K562 (cell line): ENCODE measurements around the gene NMT2. TPM values are rescaled to one million over a fixed set of nuclear protein-coding genes. Genes with fewer than 3 reads are reported as not detected.

Source experiments
- ATAC-seq: fragments of 200-7000 bp; cut with Tn5 transposase; 3 replicates; pipeline ENCODE4 v1.9.1; 2020; ENCODE audit warnings: moderate library complexity
- BruUV-seq: library from RNA; stranded (reverse); fragments of 400-500 nt; replicated peaks from 2 replicates; lab custom pipeline; 2021; lab: Mats Ljungman, UMichigan
- CTCF ChIA-PET: fragments of 300-600 bp; formaldehyde crosslinking; extraction: SDS; loops from one replicate; lab custom pipeline; 2021; ENCODE audit warnings: low intra/inter-chr PET ratio; lab: Yijun Ruan, JAX
- POLR2A ChIA-PET: fragments of 300-600, 350-650 bp; sonication (Branson Sonifier 250); formaldehyde crosslinking; extraction: SDS; loops from one replicate; lab custom pipeline; 2021; ENCODE audit warnings: antibody characterized with exemption, inconsistent platforms; lab: Yijun Ruan, JAX
- DNase-seq, 4 experiments: peaks; one replicate each; pipeline versions ENCODE4 v3.0.0 to v3.0.0-alpha.2; 2011 to 2018; ENCODE audit warnings: low spot score in 3 of 4, mixed read lengths in 3 of 4; ENCODE audit errors: extremely low read depth in 1 of 4
- FAIRE-seq: peaks from 2 replicates; lab custom pipeline; 2011; peaks lifted over from hg19 to GRCh38; lab: Jason Lieb, UNC
- H2AFZ ChIP-seq: 2 replicates; pipeline ENCODE4 v1.6.0; 2011; ENCODE audit warnings: low read depth, low read length, control low read depth, inconsistent platforms
- H3K27ac ChIP-seq: fragments of 200-600 bp; 3 replicates; pipeline ENCODE4 v1.8.0; 2011; ENCODE audit warnings: low read depth, mild to moderate bottlenecking, control low read depth, inconsistent platforms, low read length, moderate library complexity, mixed read lengths; ENCODE audit errors: extremely low read depth
- H3K27me3 ChIP-seq, 2 experiments: fragments of 300-600 bp in 1 of 2; 2 replicates in 1 of 2; 3 replicates in 1 of 2; pipeline versions ENCODE4 v1.6.0 to v1.8.0; 2011; ENCODE audit warnings: inconsistent platforms in 2 of 2, low read length in 2 of 2, mild to moderate bottlenecking in 1 of 2, mixed read lengths in 1 of 2, moderate library complexity in 1 of 2; ENCODE audit not compliant: control insufficient read depth in 2 of 2, insufficient read depth in 2 of 2
- H3K36me3 ChIP-seq: fragments of 300-600 bp; 3 replicates; pipeline ENCODE4 v1.8.0; 2011; ENCODE audit warnings: mild to moderate bottlenecking, low read length, inconsistent platforms; ENCODE audit not compliant: control insufficient read depth, insufficient read depth
- H3K4me1 ChIP-seq, 2 experiments: fragments of 200-600 bp in 1 of 2; replicated peaks in 1 of 2; 2 replicates in 1 of 2; 3 replicates in 1 of 2; pipeline versions ENCODE4 v1.5.1 to v1.8.0; 2011; ENCODE audit warnings: inconsistent platforms in 2 of 2, low read length in 2 of 2, mild to moderate bottlenecking in 1 of 2, mixed read lengths in 1 of 2, moderate library complexity in 1 of 2; ENCODE audit not compliant: control insufficient read depth in 2 of 2, insufficient read depth in 2 of 2
- H3K4me2 ChIP-seq: 2 replicates; pipeline ENCODE4 v1.6.1; 2011; ENCODE audit warnings: low read length, control low read depth, inconsistent platforms, mixed read lengths; ENCODE audit not compliant: insufficient read depth
- H3K4me3 ChIP-seq: fragments of 200-600 bp; sonication (generic), shearing (Covaris generic); 2 replicates; pipeline ENCODE4 v1.5.1; 2016; ENCODE audit warnings: control low read depth, inconsistent platforms
- H3K79me2 ChIP-seq: fragments of 200-600 bp; 3 replicates; pipeline ENCODE4 v1.8.0; 2011; ENCODE audit warnings: low read length, inconsistent platforms; ENCODE audit not compliant: control insufficient read depth, insufficient read depth
- H3K9ac ChIP-seq, 2 experiments: 2 replicates each; pipeline versions ENCODE4 v1.6.0 to v1.6.1; 2011; ENCODE audit warnings: low read depth in 2 of 2, low read length in 2 of 2, control low read depth in 1 of 2, inconsistent platforms in 1 of 2, mild to moderate bottlenecking in 1 of 2, mixed read lengths in 1 of 2; ENCODE audit not compliant: insufficient read depth in 1 of 2
- H3K9me1 ChIP-seq: one replicate; pipeline ENCODE4 v1.6.0; 2011; ENCODE audit warnings: inconsistent platforms, mild to moderate bottlenecking, low read length, moderate library complexity; ENCODE audit not compliant: control insufficient read depth, insufficient read depth
- H3K9me3 ChIP-seq: replicated peaks from 2 replicates; pipeline ENCODE4 v1.5.1; 2011; ENCODE audit warnings: low read depth, low read length, inconsistent platforms; ENCODE audit not compliant: control insufficient read depth, insufficient read depth
- H4K20me1 ChIP-seq: replicated peaks from 2 replicates; pipeline ENCODE4 v1.6.1; 2011; ENCODE audit warnings: low read length, inconsistent platforms, mixed read lengths; ENCODE audit not compliant: control insufficient read depth, insufficient read depth
- BRF2 ChIP-seq: IDR thresholded peaks from 3 replicates; pipeline ENCODE4 v1.6.1; 2011; ENCODE audit warnings: borderline replicate concordance, mild to moderate bottlenecking; ENCODE audit not compliant: insufficient read length, insufficient read depth
- HNRNPK ChIP-seq: fragments of 200-400 bp; formaldehyde crosslinking; IDR thresholded peaks from one replicate; pipeline ENCODE4 v1.6.1; 2018; ENCODE audit warnings: mild to moderate bottlenecking, low read depth, low read length; ENCODE audit not compliant: poor library complexity, severe bottlenecking
- KLF13 ChIP-seq: fragments of 450-650 bp; IDR thresholded peaks from 2 replicates; pipeline ENCODE4 v1.6.1; 2016; ENCODE audit warnings: missing genetic modification characterization, low read depth, mild to moderate bottlenecking, missing compliant biosample characterization, moderate library complexity, borderline replicate concordance
- NELFE ChIP-seq: IDR thresholded peaks from 2 replicates; pipeline ENCODE4 v1.6.1; 2011; ENCODE audit warnings: mild to moderate bottlenecking; ENCODE audit not compliant: insufficient read depth, insufficient read length
- PURB ChIP-seq: sonication (generic); formaldehyde crosslinking; IDR thresholded peaks from 2 replicates; pipeline ENCODE4 v1.9.0; 2021; ENCODE audit warnings: low read depth, mild to moderate bottlenecking, missing genetic modification reagents
- RBM15 ChIP-seq: fragments of 200-400 bp; formaldehyde crosslinking; IDR thresholded peaks from 2 replicates; pipeline ENCODE4 v1.6.1; 2018; ENCODE audit warnings: mild to moderate bottlenecking, low read length, moderate library complexity; ENCODE audit not compliant: insufficient read depth
- SUPT5H ChIP-seq: fragments of 450-650 bp; IDR thresholded peaks from 2 replicates; pipeline ENCODE4 v1.6.1; 2016
- TAF15 ChIP-seq: fragments of 200-400 bp; formaldehyde crosslinking; IDR thresholded peaks from 2 replicates; pipeline ENCODE4 v1.6.1; 2017; ENCODE audit warnings: mild to moderate bottlenecking, low read depth, low read length, moderate library complexity
- ZNF146 ChIP-seq: IDR thresholded peaks from one replicate; pipeline ENCODE4 v1.6.1; 2018; ENCODE audit warnings: missing compliant biosample characterization; ENCODE audit not compliant: unreplicated experiment
- ZNF717 ChIP-seq: fragments of 250-450 bp; sonication (Bioruptor Pico); IDR thresholded peaks from 2 replicates; pipeline ENCODE4 v1.5.0; 2021
- WGBS: fragments of 100-300 bp; shearing (Covaris generic); methylation state at CpG from one replicate; pipeline ENCODE4 v1.1.6; 2016; ENCODE audit warnings: low coverage, mixed read lengths; ENCODE audit not compliant: insufficient coverage; ENCODE audit errors: missing lambda C conversion rate; 5-methylcytosine and 5-hydroxymethylcytosine counted together
- in situ Hi-C: fragments of 300-500 bp; cut with MboI; formaldehyde crosslinking; loops from 4 replicates; pipeline ENCODE4 v1.15.0; 2018; ENCODE audit warnings: inconsistent platforms, mixed read lengths
- intact Hi-C: fragments of 100-400 bp; cut with micrococcal nuclease; formaldehyde crosslinking; loops from 2 replicates; pipeline ENCODE4 v1.14.2; 2022
- polyA plus RNA-seq, 8 experiments: library from polyadenylated mRNA; depleted of rRNA in 4 of 8; stranded (reverse) in 5 of 8; unstranded in 3 of 8; fragments of >200 nt; fragmentation: Nextera tagmentation in 2 of 8; fragmentation: Illumina TruSeq in 1 of 8; extraction: Ambion mirVana in 2 of 8; extraction: Trizol in 1 of 8; gene quantifications; 2 replicates each; pipeline versions ENCODE4 v1.2.1 to v1.2.3, GENCODE V29; 2011 to 2014; ENCODE audit warnings: inconsistent platforms in 1 of 8, missing spikeins in 1 of 8
- total RNA-seq, 7 experiments: library from RNA; depleted of rRNA in 6 of 7; stranded (reverse); fragments of >200 nt in 6 of 7; fragmentation: Illumina TruSeq in 2 of 7; extraction: Trizol in 2 of 7; gene quantifications; 2 replicates each; pipeline versions ENCODE4 v1.2.1 to v1.2.3, GENCODE V29; 2011 to 2021; ENCODE audit warnings: low replicate concordance in 1 of 7
- TF ChIP-seq, protein P1 (sequence below): fragments of 250-450 bp; sonication (Bioruptor Pico); IDR thresholded peaks from 2 replicates; pipeline ENCODE4 v1.8.0; 2021; ENCODE audit warnings: moderate library complexity, mild to moderate bottlenecking, inconsistent platforms
- TF ChIP-seq, protein P2 (sequence below): sonication (generic); formaldehyde crosslinking; IDR thresholded peaks from 2 replicates; pipeline ENCODE4 v1.8.0; 2023; ENCODE audit warnings: mild to moderate bottlenecking, missing genetic modification reagents

NMT2 gene
- total and polyA plus RNA-seq, 9 of the 15 experiments (the other 6 are each of a cell fraction or from before 2014, with no cell fraction given): 5.2 to 15.9 (median 10.8) TPM

DNA sequence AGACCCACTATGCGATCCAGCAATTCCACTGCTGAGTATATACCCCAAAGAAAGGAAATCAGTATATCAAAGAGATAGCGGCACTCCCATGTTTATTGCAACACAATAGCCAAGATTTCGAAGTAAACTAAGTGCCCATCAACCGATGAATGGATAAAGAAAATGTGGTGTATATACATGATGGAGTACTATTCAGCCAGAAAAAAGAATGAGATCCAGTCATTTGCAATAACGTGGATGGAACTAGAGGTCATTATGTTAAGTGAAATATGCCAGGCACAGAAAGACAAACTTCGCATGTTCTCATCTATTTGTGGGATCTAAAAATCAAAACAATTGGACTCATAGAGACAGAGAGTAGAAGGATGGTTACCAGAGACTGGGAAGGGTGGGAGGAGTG, 7.1 kb upstream of the NMT2 start:
- TF ChIP-seq SUPT5H (no peak), ZNF146 (CRISPR knock-in tag) (peak; percentile 60)
- TF ChIP-seq, all 486 proteins: peak for 1
- Histone ChIP-seq H3K4me1 (no peaks in the 10 kb centered on the region), H4K20me1 (no peaks in the 10 kb centered on the region), H3K9me3 (no peaks in the 10 kb centered on the region), H3K27ac (no peak overlapping the region), H3K4me2 (no peak overlapping the region), H3K79me2 (no peaks in the 10 kb centered on the region), H3K27me3 (no peaks in the 10 kb centered on the region), H3K9ac (no peak overlapping the region), H3K9me1 (no peaks in the 10 kb centered on the region), H2AFZ (no peak overlapping the region), H3K4me3 (no peak overlapping the region), H3K36me3 (no peaks in the 10 kb centered on the region)
- FAIRE-seq: no peak
- 15% methylated on average over 6 of the region's 6 CpGs for WGBS
- ChIA-PET CTCF (no interaction called here), POLR2A (no interaction called here)
- in situ Hi-C loops: no loop called here
- no peak for DNase-seq
- BruUV-seq: no TSS peak
- no peak for ATAC-seq
- intact Hi-C loops: no loop called here

GRCh38 chr10:15172306-15172840, 3.9 kb upstream of the NMT2 start:
- no TSS peak for BruUV-seq
- Histone ChIP-seq H3K4me1 (peaks cover 13 to 18% of the 10 kb centered on the region in 2 experiments), H3K9me3 (no peaks in the 10 kb centered on the region), H3K79me2 (no peaks in the 10 kb centered on the region), H3K9ac (no peak overlapping the region), H2AFZ (peak overlapping the region; percentile 3; the same call in 1 of the 2 replicates), H4K20me1 (no peaks in the 10 kb centered on the region), H3K27ac (no peak overlapping the region), H3K4me3 (no peak overlapping the region), H3K4me2 (no peak overlapping the region), H3K9me1 (no peaks in the 10 kb centered on the region), H3K36me3 (no peaks in the 10 kb centered on the region), H3K27me3 (no peaks in the 10 kb centered on the region)
- no peak for ATAC-seq
- 59% methylated on average over 7 of the region's 7 CpGs for WGBS
- in situ Hi-C loops: no loop called here
- ChIA-PET CTCF (no interaction called here), POLR2A (interaction anchor here (1.0 to 1.5 kb wide), 3 partner anchors 9 to 44 kb away, joined by 3 to 6 read pairs (median 3); no protein-coding TSS in a partner anchor)
- DNase-seq: no peak
- TF ChIP-seq ZNF717 (CRISPR knock-in tag): no peak
- TF ChIP-seq, protein P1, sequence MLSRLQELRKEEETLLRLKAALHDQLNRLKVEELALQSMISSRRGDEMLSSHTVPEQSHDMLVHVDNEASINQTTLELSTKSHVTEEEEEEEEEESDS (CRISPR knock-in tag): no peak
- TF ChIP-seq BRF2: no peak
- TF ChIP-seq NELFE: no peak
- TF ChIP-seq HNRNPK: no peak
- TF ChIP-seq, protein P2, sequence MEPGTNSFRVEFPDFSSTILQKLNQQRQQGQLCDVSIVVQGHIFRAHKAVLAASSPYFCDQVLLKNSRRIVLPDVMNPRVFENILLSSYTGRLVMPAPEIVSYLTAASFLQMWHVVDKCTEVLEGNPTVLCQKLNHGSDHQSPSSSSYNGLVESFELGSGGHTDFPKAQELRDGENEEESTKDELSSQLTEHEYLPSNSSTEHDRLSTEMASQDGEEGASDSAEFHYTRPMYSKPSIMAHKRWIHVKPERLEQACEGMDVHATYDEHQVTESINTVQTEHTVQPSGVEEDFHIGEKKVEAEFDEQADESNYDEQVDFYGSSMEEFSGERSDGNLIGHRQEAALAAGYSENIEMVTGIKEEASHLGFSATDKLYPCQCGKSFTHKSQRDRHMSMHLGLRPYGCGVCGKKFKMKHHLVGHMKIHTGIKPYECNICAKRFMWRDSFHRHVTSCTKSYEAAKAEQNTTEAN (CRISPR knock-in tag): no peak
- no peak for TF ChIP-seq PURB
- TF ChIP-seq KLF13 (tag): no peak
- no peak for TF ChIP-seq RBM15
- no peak for TF ChIP-seq TAF15
- no peak for FAIRE-seq
- intact Hi-C loops: no loop called here
